GM18507 (cell line): Measurements from ENCODE around the gene PDGFB.

Experiments used
- DNase-seq: peaks from one replicate; pipeline ENCODE4 v3.0.0; 2011; ENCODE audit warnings: low read depth; ENCODE audit not compliant: insufficient read length; ENCODE audit errors: extremely low spot score
- FAIRE-seq: peaks from 2 replicates; lab custom pipeline; 2011; peaks lifted over from hg19 to GRCh38; lab: Jason Lieb, UNC

PDGFB gene

GRCh38 chr22:39256186-39256552 is 11.4 kb upstream of the PDGFB start:
- DNase-seq (no peak), FAIRE-seq (no peak)

- no peak for FAIRE-seq
Observed at GRCh38 chr22:39255449-39256185, 10.8 kb upstream of the PDGFB start.

GRCh38 chr22:39254789-39255298 is 10.1 kb upstream of the PDGFB start:
- peak; percentile 96 for FAIRE-seq
- DNase-seq, result peak; percentile 70

More at GRCh38 chr22:39255449-39256185, 10.8 kb upstream of the PDGFB start:
- no peak for DNase-seq

- no peak for DNase-seq
- FAIRE-seq, result no peak
Observed at GRCh38 chr22:39254122-39254521, 9.3 kb upstream of the PDGFB start.

GRCh38 chr22:39253435-39254070 is 8.8 kb upstream of the PDGFB start:
- FAIRE-seq (no peak), DNase-seq (no peak)

GRCh38 chr22:39252461-39253434 is 8.0 kb upstream of the PDGFB start:
- no peak for DNase-seq
- no peak for FAIRE-seq

- FAIRE-seq, result no peak
- no peak for DNase-seq
Observed at GRCh38 chr22:39251762-39252460, 7.1 kb upstream of the PDGFB start.

GRCh38 chr22:39250838-39251237 is 6.1 kb upstream of the PDGFB start:
- FAIRE-seq (no peak), DNase-seq (no peak)

GRCh38 chr22:39250131-39250530 is 5.3 kb upstream of the PDGFB start:
- FAIRE-seq, result no peak
- no peak for DNase-seq

GRCh38 chr22:39249086-39249704 is 4.4 kb upstream of the PDGFB start:
- DNase-seq, result no peak
- no peak for FAIRE-seq

- FAIRE-seq, result no peak
Observed at GRCh38 chr22:39248254-39248653, 3.5 kb upstream of the PDGFB start.

GRCh38 chr22:39247361-39247760 is 2.6 kb upstream of the PDGFB start:
- DNase-seq, result no peak
- peak; percentile 21 for FAIRE-seq

More at GRCh38 chr22:39248254-39248653, 3.5 kb upstream of the PDGFB start:
- no peak for DNase-seq

- peak; percentile 12 for FAIRE-seq
- DNase-seq, result no peak
Observed at GRCh38 chr22:39246690-39247332, 2.0 kb upstream of the PDGFB start.

- FAIRE-seq (no peak), DNase-seq (no peak)
Observed at GRCh38 chr22:39246217-39246616, 1.4 kb upstream of the PDGFB start.

GRCh38 chr22:39245130-39246039 is 603 bp upstream of the PDGFB start:
- no peak for FAIRE-seq
- DNase-seq, result no peak

GRCh38 chr22:39244136-39244495 is 666 bp downstream of the PDGFB start:
- DNase-seq, result no peak
- no peak for FAIRE-seq

- DNase-seq, result no peak
Observed at GRCh38 chr22:39243439-39244135, 1.2 kb downstream of the PDGFB start.

More at GRCh38 chr22:39243439-39244135, 1.2 kb downstream of the PDGFB start:
- FAIRE-seq, result no peak
